ENCODE data around the gene EPHA7. TPM values are rescaled to one million over a fixed set of nuclear protein-coding genes. Genes with fewer than 3 reads are reported as not detected.

The EPHA7 gene
- total and polyA plus RNA-seq, 2 experiments from 2014 or later = 6.9 to 19.2 TPM

GRCh38 chr6:93416571-93417420, 2.6 kb downstream of the EPHA7 start:
- Histone ChIP-seq H2AFZ (peak overlapping the region; percentile 55), H3K36me3 (replicated peaks; ENCODE audit: insufficient read depth, low read depth) (no peaks in the 10 kb centered on the region), H3K9me3 (ENCODE audit: low read depth) (no peaks in the 10 kb centered on the region), H3K79me2 (peaks cover 30% of the 10 kb centered on the region), H3K27me3 (peaks cover 35% of the 10 kb centered on the region), H3K4me1 (ENCODE audit: insufficient read depth) (no peaks in the 10 kb centered on the region), H3K4me2 (peak overlapping the region; percentile 83), H4K20me1 (ENCODE audit: insufficient read depth, poor library complexity, severe bottlenecking) (no peaks in the 10 kb centered on the region), H3K27ac (peak overlapping the region; percentile 45), H3K9me2 (replicated peaks; ENCODE audit: insufficient read depth) (no peaks in the 10 kb centered on the region), H3K4me3 (peak overlapping the region; percentile 72)
- TF ChIP-seq EZH2phosphoT487 (IDR thresholded peaks at IDR 0.05; ENCODE audit: low read depth, severe bottlenecking, unreplicated experiment) (peak; percentile 35), CTCF (IDR thresholded peaks at IDR 0.05; ENCODE audit: poor library complexity) (no peak)
- DNase-seq (ENCODE audit: low spot score) = peak; percentile 57
- WGBS (ENCODE audit: low lambda C conversion rate, missing lambda C conversion rate) = under 1% methylated on average over 58 of the region's 77 CpGs

GRCh38 chr6:93413190-93413589, 6.2 kb downstream of the EPHA7 start:
- Histone ChIP-seq H2AFZ (no peak overlapping the region), H3K9me3 (ENCODE audit: low read depth) (no peaks in the 10 kb centered on the region), H3K9me2 (replicated peaks; ENCODE audit: insufficient read depth) (no peaks in the 10 kb centered on the region), H3K4me3 (no peak overlapping the region), H3K27ac (no peak overlapping the region), H3K36me3 (replicated peaks; ENCODE audit: insufficient read depth, low read depth) (no peaks in the 10 kb centered on the region), H3K4me2 (no peak overlapping the region), H3K27me3 (peaks cover 27% of the 10 kb centered on the region), H3K4me1 (ENCODE audit: insufficient read depth) (no peaks in the 10 kb centered on the region), H4K20me1 (ENCODE audit: insufficient read depth, poor library complexity, severe bottlenecking) (no peaks in the 10 kb centered on the region), H3K79me2 (peaks cover 30% of the 10 kb centered on the region)
- TF ChIP-seq EZH2phosphoT487 (IDR thresholded peaks at IDR 0.05; ENCODE audit: low read depth, severe bottlenecking, unreplicated experiment) (no peak), CTCF (IDR thresholded peaks at IDR 0.05; ENCODE audit: poor library complexity) (no peak)
- DNase-seq (ENCODE audit: low spot score) = no peak

GRCh38 chr6:93412452-93412851, 6.9 kb downstream of the EPHA7 start:
- H2AFZ ChIP-seq = no peak overlapping the region
- no peak for DNase-seq (ENCODE audit: low spot score)
- TF ChIP-seq CTCF (IDR thresholded peaks at IDR 0.05; ENCODE audit: poor library complexity) = no peak
- no peak for TF ChIP-seq EZH2 (IDR thresholded peaks at IDR 0.05; ENCODE audit: borderline replicate concordance)
- TF ChIP-seq EZH2phosphoT487 (IDR thresholded peaks at IDR 0.05; ENCODE audit: low read depth, severe bottlenecking, unreplicated experiment) = no peak

More at GRCh38 chr6:93412452-93412851, 6.9 kb downstream of the EPHA7 start:
- Histone ChIP-seq H4K20me1 (ENCODE audit: insufficient read depth, poor library complexity, severe bottlenecking) (no peaks in the 10 kb centered on the region), H3K4me3 (no peak overlapping the region), H3K9me3 (ENCODE audit: low read depth) (no peaks in the 10 kb centered on the region), H3K27me3 (peaks cover 20% of the 10 kb centered on the region), H3K36me3 (replicated peaks; ENCODE audit: insufficient read depth, low read depth) (no peaks in the 10 kb centered on the region), H3K9me2 (replicated peaks; ENCODE audit: insufficient read depth) (no peaks in the 10 kb centered on the region), H3K79me2 (peaks cover 27% of the 10 kb centered on the region), H3K4me1 (ENCODE audit: insufficient read depth) (no peaks in the 10 kb centered on the region), H3K27ac (no peak overlapping the region), H3K4me2 (no peak overlapping the region)

Measured in hepatocyte (in vitro differentiated cells).